Smooth muscle cell (in vitro differentiated cells): ENCODE results near the gene ASPG. TPM values are rescaled to one million over a fixed set of nuclear protein-coding genes. Genes with fewer than 3 reads are reported as not detected.

ENCODE experiments used
- DNase-seq: peaks from one replicate; lab custom pipeline; 2025; ENCODE audit not compliant: unreplicated experiment; lab: John Stamatoyannopoulos, UW
- H2AFZ ChIP-seq: fragments of 200-600 bp; sonication (generic); 2 replicates; pipeline ENCODE4 v1.6.0; 2016; ENCODE audit warnings: antibody characterized with exemption, low read depth, mild to moderate bottlenecking
- H3F3A ChIP-seq: fragments of 200-600 bp; sonication (generic); 2 replicates; pipeline ENCODE4 v1.6.0; 2017; ENCODE audit warnings: antibody characterized with exemption, low read depth
- H3K27ac ChIP-seq: fragments of 200-600 bp; sonication (generic); 2 replicates; pipeline ENCODE4 v1.5.1; 2016; ENCODE audit warnings: low read depth, mild to moderate bottlenecking
- H3K27me3 ChIP-seq: fragments of 200-600 bp; sonication (generic); 2 replicates; pipeline ENCODE4 v1.6.1; 2016; ENCODE audit warnings: low read depth, mild to moderate bottlenecking
- H3K36me3 ChIP-seq: fragments of 200-600 bp; sonication (generic); 2 replicates; pipeline ENCODE4 v1.5.1; 2016; ENCODE audit warnings: low read depth
- H3K4me1 ChIP-seq: fragments of 200-600 bp; sonication (generic); 2 replicates; pipeline ENCODE4 v1.5.1; 2016; ENCODE audit warnings: low read depth
- H3K4me2 ChIP-seq: fragments of 200-600 bp; sonication (generic); 2 replicates; pipeline ENCODE4 v1.6.0; 2016; ENCODE audit warnings: mild to moderate bottlenecking
- H3K4me3 ChIP-seq: fragments of 200-600 bp; sonication (generic); 2 replicates; pipeline ENCODE4 v1.5.1; 2016; ENCODE audit warnings: mild to moderate bottlenecking
- H3K79me2 ChIP-seq: fragments of 200-600 bp; sonication (generic); 2 replicates; pipeline ENCODE4 v1.6.0; 2016; ENCODE audit warnings: low read depth, mild to moderate bottlenecking
- H3K9ac ChIP-seq: fragments of 200-600 bp; sonication (generic); 2 replicates; pipeline ENCODE4 v1.6.0; 2016; ENCODE audit warnings: low read depth
- H3K9me3 ChIP-seq: fragments of 200-600 bp; sonication (generic); replicated peaks from 2 replicates; pipeline ENCODE4 v1.5.1; 2016; ENCODE audit warnings: low read depth
- H4K20me1 ChIP-seq: fragments of 200-600 bp; sonication (generic); 2 replicates; pipeline ENCODE4 v1.6.0; 2016; ENCODE audit warnings: low read depth
- CTCF ChIP-seq: fragments of 200-600 bp; sonication (generic); IDR thresholded peaks from 2 replicates; pipeline ENCODE4 v1.5.1; 2017; ENCODE audit warnings: borderline replicate concordance, mild to moderate bottlenecking, antibody characterized with exemption; ENCODE audit not compliant: insufficient read depth, poor library complexity, severe bottlenecking
- WGBS: methylation state at CpG from one replicate; pipeline ENCODE4 v1.1.7; 2016; ENCODE audit warnings: low lambda C conversion rate; 5-methylcytosine and 5-hydroxymethylcytosine counted together
- polyA plus RNA-seq: library from polyadenylated mRNA; unstranded; fragments of >200 nt; fragmentation: Nextera tagmentation; extraction: Ambion mirVana; gene quantifications from 2 replicates; pipeline ENCODE4 v1.2.1, GENCODE V29; 2016
- total RNA-seq: library from RNA; depleted of rRNA; stranded (reverse); fragments of >200 nt; gene quantifications from 2 replicates; pipeline ENCODE4 v1.2.3, GENCODE V29; 2014

Gene ASPG
- total and polyA plus RNA-seq, 2 experiments from 2014 or later, result 0.18 to 1.2 TPM

DNA sequence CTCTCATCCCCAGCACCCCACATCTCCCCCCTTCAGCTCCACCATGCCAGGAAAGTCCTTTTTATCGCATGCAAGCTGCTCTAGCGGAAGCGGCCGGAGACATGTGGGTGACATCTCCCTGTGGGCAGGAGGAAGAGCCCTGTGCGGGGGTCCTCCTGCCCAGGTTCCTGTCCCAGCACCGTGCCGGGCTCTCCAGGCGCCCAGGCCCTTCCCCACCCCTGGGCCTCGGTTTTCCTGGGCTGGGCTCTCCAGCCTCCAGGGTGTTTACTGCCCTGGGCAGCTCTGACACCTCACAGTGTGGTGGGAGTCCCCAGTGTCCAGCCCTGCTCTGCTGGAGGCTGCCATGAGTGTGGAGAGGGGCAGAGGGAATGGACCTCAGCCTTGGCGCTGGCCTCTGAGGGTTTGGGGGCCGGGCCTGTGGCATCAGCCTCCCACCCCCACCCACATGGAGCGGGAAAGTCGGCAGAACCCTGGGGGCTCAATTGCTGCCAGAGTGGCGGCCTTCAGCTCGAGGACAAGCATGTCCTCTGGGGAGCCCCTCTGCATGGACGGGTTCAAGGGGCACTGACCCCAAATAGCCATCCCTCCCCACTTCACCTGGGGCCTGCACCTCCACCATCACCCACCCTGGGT is 16.9 kb downstream of the ASPG start:
- no peak overlapping the region for H2AFZ ChIP-seq
- H3K9me3 ChIP-seq, result no peaks in the 10 kb centered on the region
- no peak overlapping the region for H3K9ac ChIP-seq
- no peaks in the 10 kb centered on the region for H3K79me2 ChIP-seq
- no peak for TF ChIP-seq CTCF
- H3K36me3 ChIP-seq, result no peaks in the 10 kb centered on the region
- H3K4me1 ChIP-seq, result no peaks in the 10 kb centered on the region
- DNase-seq, result no peak
- H4K20me1 ChIP-seq, result no peaks in the 10 kb centered on the region
- no peak overlapping the region for H3K4me3 ChIP-seq
- 91% methylated on average over 16 of the region's 16 CpGs for WGBS
- no peak overlapping the region for H3K4me2 ChIP-seq
- no peaks in the 10 kb centered on the region for H3F3A ChIP-seq
- H3K27ac ChIP-seq, result no peak overlapping the region
- H3K27me3 ChIP-seq, result no peaks in the 10 kb centered on the region

- no peak for DNase-seq
- H3K9ac ChIP-seq, result no peak overlapping the region
- no peaks in the 10 kb centered on the region for H3K4me1 ChIP-seq
- no peaks in the 10 kb centered on the region for H3K79me2 ChIP-seq
- H4K20me1 ChIP-seq, result no peaks in the 10 kb centered on the region
- TF ChIP-seq CTCF, result no peak
- H2AFZ ChIP-seq, result no peak overlapping the region
- no peak overlapping the region for H3K27ac ChIP-seq
- no peak overlapping the region for H3K4me3 ChIP-seq
- no peaks in the 10 kb centered on the region for H3K36me3 ChIP-seq
- no peaks in the 10 kb centered on the region for H3F3A ChIP-seq
- no peaks in the 10 kb centered on the region for H3K9me3 ChIP-seq
- 91% methylated on average over 23 of the region's 26 CpGs for WGBS
- H3K27me3 ChIP-seq, result no peaks in the 10 kb centered on the region
- H3K4me2 ChIP-seq, result no peak overlapping the region
These were observed 17.6 kb downstream of the ASPG start for GRCh38 chr14:104103061-104103445.

GRCh38 chr14:104103446-104104075 is 18.1 kb downstream of the ASPG start:
- Histone ChIP-seq H2AFZ (no peak overlapping the region), H3K27me3 (no peaks in the 10 kb centered on the region), H3F3A (no peaks in the 10 kb centered on the region), H3K9me3 (no peaks in the 10 kb centered on the region), H3K36me3 (no peaks in the 10 kb centered on the region), H3K4me2 (no peak overlapping the region), H3K4me3 (no peak overlapping the region), H4K20me1 (no peaks in the 10 kb centered on the region), H3K4me1 (peaks cover 4% of the 10 kb centered on the region), H3K9ac (no peak overlapping the region), H3K79me2 (no peaks in the 10 kb centered on the region), H3K27ac (no peak overlapping the region)
- no peak for DNase-seq
- TF ChIP-seq CTCF, result no peak
- 93% methylated on average over 23 of the region's 23 CpGs for WGBS
